Mammary epithelial cell (primary cell): ENCODE results near the gene PKD2.

Experiments used
- CTCF ChIP-seq, 2 donors: IDR thresholded peaks in 1 of 2; conservative IDR thresholded peaks in 1 of 2; 2 replicates each; pipeline ENCODE4 v1.5.1; 2011 to 2012; ENCODE audit warnings: inconsistent platforms in 2 of 2, low read length in 2 of 2, mild to moderate bottlenecking in 2 of 2, control low read depth in 1 of 2, low read depth in 1 of 2; ENCODE audit not compliant: insufficient read depth in 1 of 2; ENCODE audit errors: extremely low read depth in 1 of 2
- EZH2 ChIP-seq: IDR thresholded peaks from 2 replicates; pipeline ENCODE4 v1.6.1; 2012; ENCODE audit warnings: low read length, inconsistent platforms, borderline replicate concordance

GRCh38 chr4:88097781-88098180 lies 90.3 kb downstream of the PKD2 start:
- TF ChIP-seq CTCF (conservative IDR thresholded peaks at IDR 0.05 in 1 of 2, IDR thresholded peaks at IDR 0.05 in 1 of 2; ENCODE audit: extremely low read depth in 1 of 2, insufficient read depth in 1 of 2, low read depth in 1 of 2, low read length in 2 of 2): no peak
- no peak for TF ChIP-seq EZH2
